GM18858 (cell line): ENCODE data around the gene SHH.
"Not testable (repeated sequence)": the region's sequence is repeated elsewhere in the genome, so short reads cannot be mapped to it uniquely, and the experiment has no call there.

Experiments
- ATAC-seq: cut with Tn5 transposase; IDR thresholded peaks from one replicate; pipeline ENCODE4 v1.9.1; 2021; ENCODE audit not compliant: unreplicated experiment

SHH gene

GRCh38 chr7:155843426-155844018 lies 31.3 kb upstream of the SHH start:
- ATAC-seq: no peak

GRCh38 chr7:155842496-155843265 lies 30.4 kb upstream of the SHH start:
- no peak for ATAC-seq

- ATAC-seq: no peak
These were observed 28.6 kb upstream of the SHH start for GRCh38 chr7:155840909-155841308.

- no peak for ATAC-seq
These were observed 28.1 kb upstream of the SHH start for GRCh38 chr7:155840262-155840885.

GRCh38 chr7:155839461-155839860 lies 27.2 kb upstream of the SHH start:
- no peak for ATAC-seq

- ATAC-seq: not testable (repeated sequence)
These were observed 26.0 kb upstream of the SHH start for GRCh38 chr7:155838312-155838711.

- no peak for ATAC-seq
These were observed 24.8 kb upstream of the SHH start for GRCh38 chr7:155837126-155837479.

- no peak for ATAC-seq
These were observed 24.2 kb upstream of the SHH start for GRCh38 chr7:155836216-155837125.

- ATAC-seq: no peak
These were observed 23.4 kb upstream of the SHH start for GRCh38 chr7:155835446-155836215.

- ATAC-seq: no peak
These were observed 22.3 kb upstream of the SHH start for GRCh38 chr7:155834486-155835048.

GRCh38 chr7:155833651-155834050 lies 21.4 kb upstream of the SHH start:
- no peak for ATAC-seq

- ATAC-seq: no peak
These were observed 20.3 kb upstream of the SHH start for GRCh38 chr7:155832581-155832981.

- ATAC-seq: no peak
These were observed 19.7 kb upstream of the SHH start for GRCh38 chr7:155831807-155832524.

- no peak for ATAC-seq
These were observed 18.9 kb upstream of the SHH start for GRCh38 chr7:155830961-155831806.

- ATAC-seq: no peak
These were observed 17.7 kb upstream of the SHH start for GRCh38 chr7:155829796-155830470.

- no peak for ATAC-seq
These were observed 13.1 kb upstream of the SHH start for GRCh38 chr7:155825336-155825735.

- no peak for ATAC-seq
These were observed 12.1 kb upstream of the SHH start for GRCh38 chr7:155824227-155824886.

GRCh38 chr7:155821851-155822250 lies 9.6 kb upstream of the SHH start:
- ATAC-seq: no peak
